Effector CD4-positive, alpha-beta T cell (primary cell): ENCODE results near the gene RPL34.
A peak's percentile ranks its signal among the peaks of the same experiment; 100 is the strongest.
"Not testable (repeated sequence)": the region's sequence is repeated elsewhere in the genome, so short reads cannot be mapped to it uniquely, and the experiment has no call there.

ENCODE experiments used
- DNase-seq: peaks from one replicate; pipeline ENCODE4 v3.0.0-alpha.2; 2020
- total RNA-seq: gene quantifications from one replicate; lab custom pipeline; 2026; lab: John Stamatoyannopoulos, UW

Gene RPL34
- 371 reads per million, percentile 97 among the genes with 10 or more reads in this experiment for total RNA-seq

GRCh38 chr4:108620101-108620932 lies at the start of gene RPL34:
Gene RPL34 (plus strand): TSS chr4:108620576. CDS start chr4:108621960, 1,384 bp downstream.
- peak; percentile 98 for DNase-seq

GRCh38 chr4:108570993-108571569 lies 49.3 kb upstream of the RPL34 start:
- DNase-seq = no peak

GRCh38 chr4:108574402-108574801 lies 46.0 kb upstream of the RPL34 start:
- DNase-seq = no peak

GRCh38 chr4:108581083-108581482 lies 39.3 kb upstream of the RPL34 start:
- DNase-seq = no peak

GRCh38 chr4:108586778-108587177 lies 33.6 kb upstream of the RPL34 start:
- no peak for DNase-seq

- no peak for DNase-seq
These were observed 31.5 kb upstream of the RPL34 start for GRCh38 chr4:108588878-108589277.

- DNase-seq = no peak
These were observed 30.4 kb upstream of the RPL34 start for GRCh38 chr4:108589961-108590360.

GRCh38 chr4:108590776-108591175 lies 29.6 kb upstream of the RPL34 start:
- no peak for DNase-seq

- DNase-seq = no peak
These were observed 27.7 kb upstream of the RPL34 start for GRCh38 chr4:108592674-108592986.

GRCh38 chr4:108594296-108594695 lies 26.1 kb upstream of the RPL34 start:
- not testable (repeated sequence) for DNase-seq

GRCh38 chr4:108596344-108596743 lies 24.0 kb upstream of the RPL34 start:
- DNase-seq = no peak

- no peak for DNase-seq
These were observed 19.3 kb upstream of the RPL34 start for GRCh38 chr4:108601106-108601505.

GRCh38 chr4:108601532-108601931 lies 18.8 kb upstream of the RPL34 start:
- no peak for DNase-seq

- no peak for DNase-seq
These were observed 18.2 kb upstream of the RPL34 start for GRCh38 chr4:108602163-108602562.

- no peak for DNase-seq
These were observed 13.1 kb upstream of the RPL34 start for GRCh38 chr4:108607079-108607815.

GRCh38 chr4:108611365-108611764 lies 9.0 kb upstream of the RPL34 start:
- no peak for DNase-seq

- DNase-seq = no peak
These were observed 8.0 kb upstream of the RPL34 start for GRCh38 chr4:108612365-108612764.

GRCh38 chr4:108619372-108620100 lies 840 bp upstream of the RPL34 start:
- peak; percentile 17 for DNase-seq

GRCh38 chr4:108620933-108621905 lies 843 bp downstream of the RPL34 start:
- no peak for DNase-seq

GRCh38 chr4:108622022-108622421 lies 1.6 kb downstream of the RPL34 start:
- DNase-seq = no peak

GRCh38 chr4:108622828-108623227 lies 2.5 kb downstream of the RPL34 start:
- no peak for DNase-seq
